ENCODE data around the gene ZC2HC1C. TPM values are rescaled to one million over a fixed set of nuclear protein-coding genes. Genes with fewer than 3 reads are reported as not detected.
"Not testable (repeated sequence)": the region's sequence is repeated elsewhere in the genome, so short reads cannot be mapped to it uniquely, and the experiment has no call there.

ZC2HC1C gene
- total RNA-seq, 2 experiments from 2014 or later: 0.64 to 0.86 TPM

DNA sequence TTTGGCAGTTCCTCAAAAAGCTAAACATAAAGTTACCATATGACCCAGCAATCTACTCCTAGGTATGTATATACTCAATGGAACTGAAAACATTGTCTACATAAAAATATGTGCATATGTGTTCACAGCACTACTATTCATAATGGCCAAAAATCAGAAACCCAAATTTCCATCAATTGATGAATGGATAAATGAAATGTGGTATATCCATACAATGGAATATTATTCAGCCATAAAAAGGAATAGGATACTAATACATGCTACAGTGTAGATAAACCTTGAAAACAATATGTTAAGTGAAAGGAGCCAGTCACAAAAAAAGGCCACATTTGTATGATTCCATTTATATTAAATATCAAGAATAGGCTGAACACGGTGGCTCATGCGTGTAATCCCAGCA, 9.0 kb upstream of the ZC2HC1C start:
- Mint-ChIP-seq H3K36me3 (ENCODE audit: low read depth) (peaks cover 43% of the 10 kb centered on the region), H3K27ac (no peak overlapping the region), H3K27me3 (ENCODE audit: low read depth) (no peaks in the 10 kb centered on the region), H3K4me3 (no peak overlapping the region), H3K4me1 (ENCODE audit: low read depth) (peaks cover 28% of the 10 kb centered on the region), H3K9me3 (no peaks in the 10 kb centered on the region)
- intact Hi-C loops (cut with micrococcal nuclease): loop anchor here (5.0 kb wide), 2 partner anchors 223 to 367 kb away; partner anchors contain the start of gene JDP2
- DNase-seq: no peak
- CTCF ChIA-PET: interaction anchor here (0.8 kb wide), 1 partner anchor 154 kb away, joined by 3 read pairs; no protein-coding TSS in a partner anchor

DNA sequence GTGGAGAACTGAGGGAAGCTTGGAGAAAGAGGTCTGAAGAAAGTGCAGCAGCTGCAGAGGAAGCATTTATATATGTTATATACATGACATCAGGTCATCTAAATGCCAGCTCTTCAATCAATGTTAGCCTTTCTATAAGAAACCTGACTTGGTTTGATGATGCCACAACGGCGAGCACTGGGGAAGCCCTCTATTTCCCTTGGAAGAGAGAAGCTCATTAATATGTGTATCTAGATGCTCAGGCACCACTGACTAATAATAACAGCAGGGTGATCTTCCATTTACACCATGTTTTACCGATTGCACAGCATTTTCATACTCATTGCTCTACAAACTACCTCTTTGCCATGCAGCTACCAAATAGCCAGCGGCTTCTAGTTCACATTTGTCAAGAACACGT, 6.4 kb upstream of the ZC2HC1C start:
- Mint-ChIP-seq H3K4me1 (ENCODE audit: low read depth) (peaks cover 23% of the 10 kb centered on the region), H3K4me3 (peak overlapping the region; percentile 99), H3K36me3 (ENCODE audit: low read depth) (peaks cover 32% of the 10 kb centered on the region), H3K27ac (peak overlapping the region; percentile 94), H3K27me3 (ENCODE audit: low read depth) (no peaks in the 10 kb centered on the region), H3K9me3 (no peaks in the 10 kb centered on the region)
- CTCF ChIA-PET: interaction anchor here (1.0 to 2.7 kb wide), 5 partner anchors 25 to 202 kb away, joined by 4 to 14 read pairs (median 8); no protein-coding TSS in a partner anchor
- DNase-seq: peak; percentile 50
- intact Hi-C loops (cut with micrococcal nuclease): loop anchor here (5.0 kb wide), 2 partner anchors 226 to 364 kb away; partner anchors contain the start of gene JDP2

DNA sequence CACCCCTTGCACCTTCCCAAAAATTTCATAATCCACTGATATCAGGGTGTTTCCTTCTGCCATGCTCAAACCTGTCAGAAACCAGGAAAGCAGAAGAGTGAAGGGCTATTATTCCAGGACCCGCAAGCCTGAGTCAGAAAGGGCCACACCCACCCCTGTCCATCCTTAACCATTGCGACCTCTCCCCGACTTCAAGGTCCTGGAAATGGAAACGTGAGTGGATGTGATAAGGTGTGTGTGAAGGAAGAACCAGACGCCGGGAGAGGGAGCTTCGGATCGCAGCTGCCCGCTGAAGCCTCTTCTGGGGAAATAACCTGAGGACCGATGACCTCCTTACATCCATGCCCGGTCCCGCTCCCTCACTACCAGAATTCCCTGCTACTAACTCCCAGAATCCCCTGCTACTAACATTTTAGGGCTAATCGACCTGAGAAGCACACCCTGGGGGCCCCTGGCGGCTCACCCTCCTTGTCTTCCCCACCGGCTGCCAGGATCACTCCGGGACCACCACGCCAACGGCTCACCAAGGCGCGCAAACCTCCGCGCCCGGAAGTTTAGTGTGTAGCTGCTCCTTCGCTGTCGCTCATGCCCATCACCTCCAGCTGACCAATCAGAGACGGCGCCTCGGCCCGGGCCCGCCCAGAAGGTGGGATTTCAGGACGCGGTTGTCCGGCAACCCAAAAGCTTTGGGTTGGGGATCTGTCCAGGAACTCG, 5.8 kb upstream of the ZC2HC1C start, which contains the start of gene ACYP1:
Gene ACYP1 (minus strand): TSS at position 534 of the 714 bp plus-strand sequence. CDS start 471 bp downstream, at position 63.
- no peaks in the 10 kb centered on the region for H3K27me3 Mint-ChIP-seq (ENCODE audit: low read depth)
- peak within 1 kb of the TSS; percentile 99 for H3K4me3 Mint-ChIP-seq
- H3K27ac Mint-ChIP-seq: peak within 1 kb of the TSS; percentile 94
- peak; percentile 96 for DNase-seq
- CTCF ChIA-PET: interaction anchor here (0.6 to 2.7 kb wide), 6 partner anchors 25 to 234 kb away, joined by 3 to 14 read pairs (median 6); no protein-coding TSS in a partner anchor
- H3K9me3 Mint-ChIP-seq: no peaks in the 10 kb centered on the region
- peaks cover 23% of the 10 kb centered on the region for H3K4me1 Mint-ChIP-seq (ENCODE audit: low read depth)
- peaks cover 28% of the 10 kb centered on the region for H3K36me3 Mint-ChIP-seq (ENCODE audit: low read depth)
- intact Hi-C loops (cut with micrococcal nuclease): loop anchor here (1.0 to 5.0 kb wide), 4 partner anchors 12 to 364 kb away; partner anchors contain the start of genes EIF2B2, JDP2 and MLH3

DNA sequence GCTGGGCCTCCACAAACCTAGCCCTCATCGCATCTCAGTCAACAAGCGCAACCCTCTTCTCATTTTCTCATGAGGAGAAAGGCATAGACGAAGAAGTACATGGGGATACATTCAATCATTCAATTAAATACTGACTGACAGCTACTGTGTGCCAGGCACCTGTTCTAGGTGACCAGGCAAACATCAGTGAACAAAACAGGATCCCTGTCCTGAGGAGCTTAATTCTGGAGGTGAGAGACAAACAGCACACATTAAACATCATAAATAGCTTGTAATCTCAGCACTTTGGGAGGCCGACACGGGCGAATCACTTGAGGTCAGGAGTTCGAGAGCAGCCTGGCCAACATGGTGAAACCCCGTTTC, 5.3 kb upstream of the ZC2HC1C start:
- intact Hi-C loops (cut with micrococcal nuclease): loop anchor here (1.0 to 5.0 kb wide), 4 partner anchors 13 to 363 kb away; partner anchors contain the start of genes EIF2B2, JDP2 and MLH3
- Mint-ChIP-seq H3K4me1 (ENCODE audit: low read depth) (peaks cover 23% of the 10 kb centered on the region), H3K36me3 (ENCODE audit: low read depth) (peaks cover 24% of the 10 kb centered on the region), H3K27ac (peak overlapping the region; percentile 94), H3K27me3 (ENCODE audit: low read depth) (no peaks in the 10 kb centered on the region), H3K4me3 (peak overlapping the region; percentile 99), H3K9me3 (no peaks in the 10 kb centered on the region)
- CTCF ChIA-PET: interaction anchor here (0.6 to 2.7 kb wide), 5 partner anchors 24 to 233 kb away, joined by 3 to 14 read pairs (median 8); no protein-coding TSS in a partner anchor
- no peak for DNase-seq

DNA sequence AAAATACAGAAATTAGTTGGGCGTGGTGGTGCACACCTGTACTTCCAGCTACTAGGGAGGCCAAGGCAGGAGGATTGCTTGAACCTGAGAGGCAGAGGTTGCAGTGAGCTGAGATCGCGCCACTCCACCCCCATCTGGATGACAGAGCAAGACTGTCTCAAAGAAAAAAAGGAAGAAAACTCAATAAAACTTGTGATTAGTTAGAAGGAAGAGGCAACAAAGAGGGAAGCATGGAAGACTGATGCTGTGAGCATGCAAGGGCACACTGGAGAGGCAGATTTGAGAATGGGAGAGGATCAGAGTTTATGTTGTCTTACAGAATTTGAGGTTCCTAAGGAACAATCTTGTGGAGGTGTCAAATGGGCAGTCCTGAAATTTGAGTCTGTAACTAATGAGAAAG, 2.8 kb upstream of the ZC2HC1C start:
- no peaks in the 10 kb centered on the region for H3K9me3 Mint-ChIP-seq
- no peaks in the 10 kb centered on the region for H3K27me3 Mint-ChIP-seq (ENCODE audit: low read depth)
- peaks cover 11% of the 10 kb centered on the region for H3K4me1 Mint-ChIP-seq (ENCODE audit: low read depth)
- DNase-seq: no peak
- CTCF ChIA-PET: no interaction called here
- no peak overlapping the region for H3K4me3 Mint-ChIP-seq
- intact Hi-C loops (cut with micrococcal nuclease): no loop called here
- no peak overlapping the region for H3K27ac Mint-ChIP-seq
- peaks cover 4% of the 10 kb centered on the region for H3K36me3 Mint-ChIP-seq (ENCODE audit: low read depth)

DNA sequence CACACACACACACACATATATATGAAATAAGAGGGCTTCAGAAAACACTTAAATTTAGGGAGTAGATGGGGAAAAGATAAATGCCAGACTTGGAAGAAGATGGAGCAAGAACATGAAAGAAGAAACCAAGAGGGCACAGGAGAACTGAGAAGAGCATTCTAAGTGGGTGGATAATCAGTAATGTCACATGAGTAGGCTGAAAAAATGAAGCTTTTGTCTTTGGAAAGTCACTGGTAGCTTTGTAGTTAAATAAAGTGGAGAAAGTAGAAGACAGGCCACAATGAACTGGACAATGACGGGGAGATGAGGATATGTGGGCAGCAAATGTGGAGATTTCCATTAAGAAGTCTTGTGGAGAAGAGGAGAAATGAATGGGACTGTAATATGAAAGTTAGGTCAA, 2.2 kb upstream of the ZC2HC1C start:
- no peak overlapping the region for H3K4me3 Mint-ChIP-seq
- CTCF ChIA-PET: no interaction called here
- peaks cover 3% of the 10 kb centered on the region for H3K36me3 Mint-ChIP-seq (ENCODE audit: low read depth)
- DNase-seq: no peak
- intact Hi-C loops (cut with micrococcal nuclease): no loop called here
- no peaks in the 10 kb centered on the region for H3K9me3 Mint-ChIP-seq
- H3K4me1 Mint-ChIP-seq (ENCODE audit: low read depth): peaks cover 10% of the 10 kb centered on the region
- no peaks in the 10 kb centered on the region for H3K27me3 Mint-ChIP-seq (ENCODE audit: low read depth)
- no peak overlapping the region for H3K27ac Mint-ChIP-seq

DNA sequence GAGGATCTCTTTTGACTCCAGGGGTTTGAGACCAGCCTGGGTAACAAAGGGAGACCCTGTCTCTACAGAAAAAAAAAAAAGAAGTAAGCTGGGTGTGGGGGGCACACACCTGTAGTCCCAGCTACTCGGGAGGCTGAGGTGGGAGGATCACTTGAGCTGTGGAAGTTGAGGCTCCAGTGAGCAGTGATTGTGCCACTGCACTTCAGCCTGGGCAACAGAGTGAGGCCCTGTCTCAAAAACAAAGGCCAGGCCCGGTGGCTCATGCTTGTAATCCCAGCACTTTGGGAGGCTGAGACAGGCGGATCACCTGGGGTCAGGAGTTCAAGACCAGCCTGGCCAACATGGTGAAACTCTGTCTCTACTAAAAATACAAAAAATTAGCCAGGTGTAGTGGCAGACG, 1.7 kb upstream of the ZC2HC1C start:
- not testable (repeated sequence) for H3K36me3 Mint-ChIP-seq (ENCODE audit: low read depth); H3K9me3 Mint-ChIP-seq; H3K4me1 Mint-ChIP-seq (ENCODE audit: low read depth); H3K27me3 Mint-ChIP-seq (ENCODE audit: low read depth); H3K4me3 Mint-ChIP-seq; H3K27ac Mint-ChIP-seq; DNase-seq
- intact Hi-C loops (cut with micrococcal nuclease): loop anchor here (2.0 kb wide), 2 partner anchors 109 to 575 kb away; partner anchors contain the start of genes ISCA2, NPC2 and TMED10
- CTCF ChIA-PET: interaction anchor here (0.9 to 1.1 kb wide), 2 partner anchors 56 to 420 kb away, joined by 3 to 4 read pairs; no protein-coding TSS in a partner anchor

DNA sequence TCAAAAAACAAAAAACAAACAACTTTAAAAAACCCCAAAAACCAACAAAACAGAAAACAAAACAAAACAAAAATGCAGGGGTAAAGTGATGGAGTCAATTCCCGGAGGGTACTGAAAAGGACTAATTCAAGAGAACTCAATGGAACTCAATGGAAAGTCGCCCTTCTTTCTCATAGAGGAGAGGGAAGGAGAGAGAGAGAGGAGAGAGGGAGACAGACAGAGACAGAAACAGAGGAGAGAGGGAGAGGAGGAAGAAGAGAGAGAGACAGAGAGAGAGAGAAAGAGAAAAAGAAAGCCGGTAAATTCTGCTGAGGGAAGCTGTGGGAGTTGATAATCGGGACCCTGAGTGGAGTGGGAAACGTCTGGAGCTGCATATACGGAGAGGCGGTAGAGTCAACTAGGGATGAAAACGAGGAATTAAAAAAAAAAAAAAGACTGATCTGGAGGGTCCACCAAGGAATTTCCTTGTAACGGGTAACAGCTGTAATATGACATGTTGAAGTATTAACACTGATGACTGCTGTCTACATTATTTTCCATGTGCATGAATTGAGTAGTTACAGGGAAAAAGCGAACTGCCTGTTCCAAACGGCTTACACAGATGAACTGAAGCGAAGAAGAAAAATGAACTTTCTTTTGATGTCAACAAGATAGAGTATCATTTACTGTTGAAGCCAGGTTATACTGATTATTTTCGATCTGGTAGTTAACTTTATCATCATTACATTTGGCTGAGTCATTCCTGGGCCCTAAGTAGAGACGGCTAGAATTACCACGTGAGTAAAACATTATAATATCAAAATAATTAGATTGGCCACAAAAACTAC, 934 bp upstream of the ZC2HC1C start:
- Mint-ChIP-seq H3K36me3 (ENCODE audit: low read depth) (peaks cover 2% of the 10 kb centered on the region), H3K4me3 (no peak overlapping the region), H3K4me1 (ENCODE audit: low read depth) (peaks cover 8% of the 10 kb centered on the region), H3K9me3 (no peaks in the 10 kb centered on the region), H3K27me3 (ENCODE audit: low read depth) (no peaks in the 10 kb centered on the region), H3K27ac (no peak overlapping the region)
- CTCF ChIA-PET: interaction anchor here (0.6 to 1.1 kb wide), 3 partner anchors 57 to 419 kb away, joined by 3 to 4 read pairs (median 3); no protein-coding TSS in a partner anchor
- intact Hi-C loops (cut with micrococcal nuclease): loop anchor here (2.0 kb wide), 2 partner anchors 108 to 576 kb away; partner anchors contain the start of genes ISCA2, NPC2 and TMED10
- no peak for DNase-seq

DNA sequence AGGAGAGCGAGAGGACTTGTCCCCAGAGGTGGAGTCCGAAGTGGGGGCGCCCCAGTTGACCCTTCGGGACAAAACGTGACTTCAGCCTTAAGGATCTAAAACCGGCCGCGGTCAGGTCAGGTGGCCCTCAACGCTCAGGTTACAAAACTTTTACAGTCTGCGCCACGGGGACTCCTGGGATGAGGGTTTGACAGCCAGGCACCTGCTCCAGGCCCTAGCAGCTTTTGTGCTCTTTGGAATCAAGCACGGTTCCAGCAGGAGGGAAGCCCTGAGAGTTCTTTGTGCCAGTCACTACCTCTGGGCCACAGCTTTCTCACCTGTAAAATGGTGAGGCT, 337 bp downstream of the ZC2HC1C start:
- DNase-seq: no peak
- Mint-ChIP-seq H3K36me3 (ENCODE audit: low read depth) (no peaks in the 10 kb centered on the region), H3K4me1 (ENCODE audit: low read depth) (peaks cover 2% of the 10 kb centered on the region), H3K27ac (no peak overlapping the region), H3K9me3 (no peaks in the 10 kb centered on the region), H3K27me3 (ENCODE audit: low read depth) (no peaks in the 10 kb centered on the region), H3K4me3 (no peak overlapping the region)
- CTCF ChIA-PET: interaction anchor here (0.5 to 1.2 kb wide), 5 partner anchors 10 to 244 kb away, joined by 3 to 5 read pairs (median 4); no protein-coding TSS in a partner anchor
- intact Hi-C loops (cut with micrococcal nuclease): loop anchor here (2.0 kb wide), 2 partner anchors 107 to 577 kb away; partner anchors contain the start of genes ISCA2, NPC2 and TMED10

DNA sequence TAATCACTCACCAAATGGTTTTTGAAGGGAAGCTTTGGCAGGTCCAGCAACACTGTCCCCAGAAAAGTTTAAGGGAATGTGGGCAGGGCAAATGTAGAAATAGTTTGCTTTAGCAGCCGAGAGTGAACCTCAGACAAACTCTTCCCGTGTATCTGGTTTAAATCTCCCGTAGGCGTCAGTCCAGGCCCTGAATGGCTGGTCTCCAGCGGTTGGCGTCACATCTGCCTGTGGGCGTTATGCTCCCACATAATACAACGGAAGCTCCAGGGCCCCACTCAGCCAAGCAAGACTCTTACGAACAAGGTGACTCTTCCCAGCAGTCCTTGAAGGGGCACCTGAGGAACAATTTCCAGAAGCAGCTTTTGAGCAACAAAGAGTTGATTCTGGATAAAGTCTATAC, 942 bp downstream of the ZC2HC1C start:
- H3K4me3 Mint-ChIP-seq: peak overlapping the region; percentile 11
- no peaks in the 10 kb centered on the region for H3K27me3 Mint-ChIP-seq (ENCODE audit: low read depth)
- H3K9me3 Mint-ChIP-seq: no peaks in the 10 kb centered on the region

DNA sequence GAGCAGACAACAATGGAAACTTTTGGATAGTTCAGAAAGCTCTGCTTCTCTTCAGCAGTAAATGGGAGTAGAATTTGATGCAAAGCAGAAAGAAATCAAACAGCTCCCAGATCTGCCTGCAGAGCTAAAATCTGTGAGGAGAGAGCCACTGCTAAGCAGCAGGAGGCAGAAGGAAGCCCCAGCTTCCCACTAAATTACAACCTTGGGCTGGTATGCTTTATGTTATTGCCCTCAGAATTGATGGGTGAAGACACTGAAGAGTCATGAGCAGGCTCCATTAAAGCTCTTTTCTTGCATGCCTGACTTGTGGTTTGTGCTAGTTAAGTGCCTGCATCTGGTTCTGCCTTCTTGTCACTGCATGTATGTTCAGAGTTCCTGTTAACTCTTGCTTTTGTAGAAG, 8.4 kb downstream of the ZC2HC1C start:
- no peak for DNase-seq
- H3K36me3 Mint-ChIP-seq (ENCODE audit: low read depth): peaks cover 3% of the 10 kb centered on the region
- H3K9me3 Mint-ChIP-seq: no peaks in the 10 kb centered on the region
- H3K27ac Mint-ChIP-seq: no peak overlapping the region
- CTCF ChIA-PET: interaction anchor here (0.6 to 2.7 kb wide), 2 partner anchors 10 to 272 kb away, joined by 3 to 15 read pairs; no protein-coding TSS in a partner anchor
- H3K27me3 Mint-ChIP-seq (ENCODE audit: low read depth): no peaks in the 10 kb centered on the region
- intact Hi-C loops (cut with micrococcal nuclease): no loop called here
- H3K4me3 Mint-ChIP-seq: no peak overlapping the region
- no peaks in the 10 kb centered on the region for H3K4me1 Mint-ChIP-seq (ENCODE audit: low read depth)

More for the DNA sequence above, 942 bp downstream of the ZC2HC1C start:
- no peak for DNase-seq
- intact Hi-C loops (cut with micrococcal nuclease): no loop called here
- Mint-ChIP-seq H3K36me3 (ENCODE audit: low read depth) (no peaks in the 10 kb centered on the region), H3K4me1 (ENCODE audit: low read depth) (peaks cover 2% of the 10 kb centered on the region), H3K27ac (no peak overlapping the region)
- CTCF ChIA-PET: interaction anchor here (0.5 to 0.9 kb wide), 2 partner anchors 9 to 244 kb away, joined by 3 read pairs; no protein-coding TSS in a partner anchor

DNA sequence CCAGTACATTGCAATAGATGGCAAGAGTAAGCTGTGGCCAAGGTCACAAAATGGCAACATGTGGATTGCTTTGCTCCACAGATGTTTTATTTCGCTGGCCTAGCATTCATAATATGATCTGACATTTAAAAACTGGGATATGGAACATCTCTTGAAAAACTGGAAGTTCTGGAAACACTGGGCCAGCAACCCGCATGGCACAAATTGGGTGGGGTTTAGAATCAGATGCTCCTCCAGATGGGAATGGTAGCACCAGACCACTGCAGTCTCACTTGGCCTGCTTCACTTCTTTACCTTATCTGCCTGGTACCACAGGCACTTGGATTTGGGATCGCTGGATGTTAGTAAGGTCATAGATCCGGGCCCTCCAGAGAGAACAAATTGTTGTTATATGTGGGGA, 10.1 kb downstream of the ZC2HC1C start:
- Mint-ChIP-seq H3K4me1 (ENCODE audit: low read depth) (no peaks in the 10 kb centered on the region), H3K36me3 (ENCODE audit: low read depth) (peaks cover 3% of the 10 kb centered on the region), H3K27ac (no peak overlapping the region), H3K27me3 (ENCODE audit: low read depth) (no peaks in the 10 kb centered on the region), H3K4me3 (no peak overlapping the region), H3K9me3 (no peaks in the 10 kb centered on the region)
- no peak for DNase-seq
- intact Hi-C loops (cut with micrococcal nuclease): no loop called here
- CTCF ChIA-PET: interaction anchor here (0.6 to 2.7 kb wide), 3 partner anchors 8 to 1352 kb away, joined by 3 to 15 read pairs (median 6); no protein-coding TSS in a partner anchor
